Lung (tissue), 12 donors: ENCODE data around the gene TAS1R2. TPM values are rescaled to one million over a fixed set of nuclear protein-coding genes. Genes with fewer than 3 reads are reported as not detected.

ENCODE experiments used
- ATAC-seq: fragments of 200-7000 bp; cut with Tn5 transposase; one replicate; pipeline ENCODE4 v1.9.1; 2020; ENCODE audit warnings: moderate number of reproducible peaks; ENCODE audit not compliant: insufficient read depth, low FRiP score
- DNase-seq, 3 donors: peaks; one replicate each; pipeline ENCODE4 v3.0.0-alpha.2; 2013 to 2017
- H3K27ac ChIP-seq, 2 donors: one replicate each; pipeline ENCODE4 v1.5.1; 2013; ENCODE audit warnings: mild to moderate bottlenecking in 2 of 2, moderate library complexity in 2 of 2, control low read depth in 1 of 2, inconsistent platforms in 1 of 2, low read depth in 1 of 2, low read length in 1 of 2
- H3K27me3 ChIP-seq, 3 donors: one replicate each; pipeline ENCODE4 v1.5.1; 2013; ENCODE audit warnings: low read length in 2 of 3; ENCODE audit not compliant: control insufficient read depth in 3 of 3, insufficient read depth in 3 of 3
- H3K36me3 ChIP-seq, 4 donors: one replicate each; pipeline ENCODE4 v1.5.1; 2013; ENCODE audit warnings: low read length in 4 of 4, mild to moderate bottlenecking in 1 of 4, moderate library complexity in 1 of 4; ENCODE audit not compliant: control insufficient read depth in 4 of 4, insufficient read depth in 4 of 4
- H3K4me1 ChIP-seq, 5 donors: one replicate each; pipeline ENCODE4 v1.5.1; 2013; ENCODE audit warnings: low read length in 5 of 5, mild to moderate bottlenecking in 2 of 5, moderate library complexity in 1 of 5; ENCODE audit not compliant: control insufficient read depth in 5 of 5, insufficient read depth in 5 of 5
- H3K4me3 ChIP-seq: one replicate; pipeline ENCODE4 v1.5.1; 2013; ENCODE audit warnings: mild to moderate bottlenecking, control low read depth, moderate library complexity
- H3K9ac ChIP-seq, 2 donors: one replicate each; pipeline ENCODE4 v1.5.1; 2013; ENCODE audit warnings: low read length in 2 of 2, control low read depth in 1 of 2; ENCODE audit not compliant: insufficient read depth in 1 of 2
- H3K9me3 ChIP-seq, 4 donors: one replicate each; pipeline ENCODE4 v1.5.1; 2013; ENCODE audit warnings: low read length in 3 of 4, mild to moderate bottlenecking in 1 of 4, moderate library complexity in 1 of 4; ENCODE audit not compliant: control insufficient read depth in 4 of 4, insufficient read depth in 3 of 4
- WGBS, 2 donors: extraction: QIAGEN DNeasy Blood & Tissue Kit; methylation state at CpG; one replicate each; pipeline ENCODE4 v1.1.7; 2013; 5-methylcytosine and 5-hydroxymethylcytosine counted together
- polyA plus RNA-seq, 2 donors: library from polyadenylated mRNA; stranded (reverse); fragments of 200-250 nt; gene quantifications; one replicate each; pipeline ENCODE4 v1.2.1, GENCODE V29; 2013
- total RNA-seq, 2 donors: library from RNA; depleted of rRNA in 1 of 2; stranded (reverse); fragments of >200 nt in 1 of 2; gene quantifications; one replicate each; pipeline ENCODE4 v1.2.1, GENCODE V29; 2014 to 2021
- TF ChIP-seq, protein P1 (sequence below): IDR thresholded peaks from 2 replicates; pipeline ENCODE4 v1.5.1; 2012; ENCODE audit warnings: mild to moderate bottlenecking; ENCODE audit errors: control extremely low read depth, extremely low read depth
- donor health status: control.
- donor health status: control.
- donor health status: Bipolar disorder and iron deficiency.
- donor health status: healthy.
- donor health status: DM: yes; HTN: yes; CAD: no.

The TAS1R2 gene
- total and polyA plus RNA-seq, 4 donors, result not detected

DNA sequence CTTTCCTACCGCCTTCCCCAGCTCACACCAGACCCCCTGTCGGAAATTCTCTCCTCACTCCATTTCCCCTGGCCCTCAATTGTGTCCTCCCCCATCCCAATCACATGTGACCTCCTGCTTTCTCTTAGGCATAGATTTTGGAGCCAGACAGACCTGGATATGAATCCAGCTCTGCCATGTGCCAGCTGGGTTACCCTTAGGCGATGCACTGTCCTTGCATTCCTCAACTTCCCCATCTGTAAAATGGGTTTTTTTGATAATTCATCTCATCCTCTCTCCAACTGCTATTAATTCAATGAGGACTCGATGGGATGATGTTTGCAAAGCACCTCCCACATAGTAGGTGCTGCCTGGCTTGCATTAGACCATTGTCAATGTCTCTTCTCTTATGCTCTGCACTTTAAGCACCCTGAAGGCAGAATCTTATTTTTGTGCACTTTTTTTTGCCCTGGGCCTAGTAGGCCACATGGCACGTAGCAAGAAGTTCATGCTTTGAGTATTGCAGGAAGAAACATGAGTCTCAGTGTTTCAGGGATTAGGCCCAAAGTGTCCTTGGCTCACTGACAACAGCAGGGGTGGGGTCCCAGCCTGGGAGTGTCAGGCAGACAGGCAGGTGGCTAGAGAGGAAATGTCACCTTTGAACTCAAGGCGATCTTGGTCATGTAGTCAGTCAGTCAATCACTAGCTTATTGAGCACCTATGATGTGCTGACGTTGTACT is 47.6 kb downstream of the TAS1R2 start:
- Histone ChIP-seq H3K4me1 (peaks cover 0 to 4% (median 0%) of the 10 kb centered on the region in 5 donors), H3K27ac (no peak overlapping the region), H3K36me3 (no peaks in the 10 kb centered on the region), H3K27me3 (peaks cover 0 to 6% (median 2%) of the 10 kb centered on the region in 3 donors), H3K9me3 (no peaks in the 10 kb centered on the region), H3K4me3 (no peak overlapping the region), H3K9ac (no peak overlapping the region)
- no peak for ATAC-seq
- DNase-seq, result no peak
- WGBS, 2 donors, result 82 to 84% methylated on average over 7 of the region's 7 CpGs
- TF ChIP-seq, protein P1, sequence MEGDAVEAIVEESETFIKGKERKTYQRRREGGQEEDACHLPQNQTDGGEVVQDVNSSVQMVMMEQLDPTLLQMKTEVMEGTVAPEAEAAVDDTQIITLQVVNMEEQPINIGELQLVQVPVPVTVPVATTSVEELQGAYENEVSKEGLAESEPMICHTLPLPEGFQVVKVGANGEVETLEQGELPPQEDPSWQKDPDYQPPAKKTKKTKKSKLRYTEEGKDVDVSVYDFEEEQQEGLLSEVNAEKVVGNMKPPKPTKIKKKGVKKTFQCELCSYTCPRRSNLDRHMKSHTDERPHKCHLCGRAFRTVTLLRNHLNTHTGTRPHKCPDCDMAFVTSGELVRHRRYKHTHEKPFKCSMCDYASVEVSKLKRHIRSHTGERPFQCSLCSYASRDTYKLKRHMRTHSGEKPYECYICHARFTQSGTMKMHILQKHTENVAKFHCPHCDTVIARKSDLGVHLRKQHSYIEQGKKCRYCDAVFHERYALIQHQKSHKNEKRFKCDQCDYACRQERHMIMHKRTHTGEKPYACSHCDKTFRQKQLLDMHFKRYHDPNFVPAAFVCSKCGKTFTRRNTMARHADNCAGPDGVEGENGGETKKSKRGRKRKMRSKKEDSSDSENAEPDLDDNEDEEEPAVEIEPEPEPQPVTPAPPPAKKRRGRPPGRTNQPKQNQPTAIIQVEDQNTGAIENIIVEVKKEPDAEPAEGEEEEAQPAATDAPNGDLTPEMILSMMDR, result no peak

DNA sequence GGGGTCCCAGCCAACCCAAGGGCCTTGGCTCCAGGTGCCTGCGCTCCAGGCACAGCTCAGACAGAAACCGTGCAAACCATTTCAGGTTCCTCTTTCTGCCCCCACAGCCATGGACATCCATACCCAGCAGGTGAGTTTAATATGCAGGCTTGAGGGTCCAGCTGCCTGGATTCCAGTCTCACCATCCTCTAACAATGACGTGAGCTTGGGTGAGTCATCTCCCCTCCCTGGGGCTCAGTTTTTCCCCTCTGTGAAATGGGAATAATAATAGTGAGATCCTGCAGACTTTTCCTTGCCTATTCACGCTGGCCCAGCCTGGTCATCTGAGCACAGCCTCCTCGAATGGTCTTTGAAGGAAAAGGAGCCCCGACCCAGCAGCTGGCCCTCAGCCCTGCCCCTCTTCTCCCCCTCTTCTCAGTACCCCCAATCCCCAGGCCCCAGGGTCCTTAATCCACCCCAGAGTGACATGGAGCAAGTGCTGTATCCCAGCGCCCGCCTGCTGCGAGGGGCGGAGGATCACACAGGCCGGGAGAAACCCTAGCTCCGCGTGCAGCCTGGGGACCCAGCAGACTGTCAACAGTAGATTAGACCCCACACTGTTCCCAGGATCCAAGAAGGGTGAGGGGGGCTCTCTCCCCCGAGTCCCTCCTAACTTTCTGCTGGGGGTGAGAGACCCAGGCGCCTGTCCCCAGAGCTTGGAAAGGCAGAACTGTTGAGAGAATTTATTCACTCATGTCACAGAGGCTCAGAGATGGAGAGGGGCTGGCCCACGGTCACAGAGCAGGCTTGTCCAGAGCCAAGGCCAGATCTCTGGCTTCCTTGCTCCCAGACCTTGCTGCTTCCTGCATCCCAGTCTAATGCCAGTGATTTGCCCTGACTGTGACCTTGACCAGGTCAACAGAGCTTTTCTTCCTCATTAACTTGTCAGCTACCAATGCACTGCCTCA is 49.2 kb downstream of the TAS1R2 start:
- DNase-seq, result no peak
- Histone ChIP-seq H3K4me1 (peaks cover 0 to 4% (median 0%) of the 10 kb centered on the region in 5 donors), H3K9me3 (no peaks in the 10 kb centered on the region), H3K4me3 (no peak overlapping the region), H3K9ac (no peak overlapping the region), H3K27ac (no peak overlapping the region), H3K27me3 (peaks cover 0 to 9% (median 0%) of the 10 kb centered on the region in 3 donors), H3K36me3 (no peaks in the 10 kb centered on the region)
- ATAC-seq, result no peak
- WGBS, 2 donors, result 67 to 70% methylated on average over 16 of the region's 16 CpGs
- TF ChIP-seq, protein P1, result no peak

DNA sequence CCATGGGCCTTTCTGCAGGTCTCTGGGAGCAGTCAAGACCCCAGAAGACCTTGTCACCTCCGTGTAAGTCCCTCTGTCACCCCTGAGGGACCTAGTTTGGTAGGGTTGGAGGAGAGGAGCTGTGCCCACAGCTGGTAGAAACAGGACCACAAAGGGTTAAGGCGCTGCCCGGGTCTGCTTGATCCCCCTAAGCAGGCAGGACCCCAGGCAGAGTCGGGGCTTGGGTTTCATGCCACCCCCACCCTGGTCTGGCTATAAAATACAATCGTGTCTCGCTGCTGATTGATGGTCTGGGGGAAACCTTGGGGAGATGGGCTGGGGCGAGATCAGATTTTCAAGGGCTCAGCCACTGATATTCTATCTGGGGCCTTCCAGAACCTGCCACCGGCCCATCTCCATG is 50.9 kb downstream of the TAS1R2 start:
- TF ChIP-seq, protein P1, result no peak
- H3K27me3 ChIP-seq, result peaks cover 0 to 10% (median 0%) of the 10 kb centered on the region in 3 donors
- no peak overlapping the region for H3K27ac ChIP-seq
- H3K9ac ChIP-seq, result no peak overlapping the region
- DNase-seq (no peak), ATAC-seq (no peak)
- no peak overlapping the region for H3K4me3 ChIP-seq
- WGBS, 2 donors, result 64 to 66% methylated on average over 8 of the region's 8 CpGs
- H3K9me3 ChIP-seq, result no peaks in the 10 kb centered on the region
- peaks cover 0 to 7% (median 0%) of the 10 kb centered on the region in 5 donors for H3K4me1 ChIP-seq
- H3K36me3 ChIP-seq, result no peaks in the 10 kb centered on the region
